SU-DHL-6 (cell line): ENCODE data around the gene KLLN.
"Not testable (repeated sequence)": the region's sequence is repeated elsewhere in the genome, so short reads cannot be mapped to it uniquely, and the experiment has no call there.

Source experiments
- H2AFZ ChIP-seq: fragments of 200-600 bp; sonication (generic); 2 replicates; pipeline ENCODE4 v1.6.1; 2014; ENCODE audit warnings: low read depth, mild to moderate bottlenecking, moderate library complexity, mixed read lengths, antibody characterized with exemption, low read length; ENCODE audit not compliant: severe bottlenecking
- H3F3A ChIP-seq: fragments of 200-600 bp; shearing (Covaris generic); 2 replicates; pipeline ENCODE4 v1.6.0; 2016; ENCODE audit warnings: antibody characterized with exemption, mild to moderate bottlenecking; ENCODE audit not compliant: insufficient read depth
- H3K27ac ChIP-seq: fragments of 200-600 bp; sonication (generic); 2 replicates; pipeline ENCODE4 v1.5.1; 2016; ENCODE audit warnings: low read depth, mild to moderate bottlenecking, low read length, moderate library complexity, mixed read lengths
- H3K27me3 ChIP-seq: fragments of 200-600 bp; sonication (generic), shearing (Covaris generic); 2 replicates; pipeline ENCODE4 v1.6.0; 2014; ENCODE audit warnings: mild to moderate bottlenecking, low read length
- H3K36me3 ChIP-seq: fragments of 200-600 bp; sonication (generic); 2 replicates; pipeline ENCODE4 v1.6.1; 2014; ENCODE audit warnings: mild to moderate bottlenecking, low read length, mixed read lengths
- H3K4me2 ChIP-seq: fragments of 300-600, 200-600 bp; shearing (Covaris generic), sonication (generic); 2 replicates; pipeline ENCODE4 v1.6.0; 2014; ENCODE audit warnings: low read length, low read depth, mild to moderate bottlenecking; ENCODE audit not compliant: poor library complexity, severe bottlenecking
- H3K4me3 ChIP-seq: fragments of 200-600 bp; sonication (generic); 2 replicates; pipeline ENCODE4 v1.5.1; 2014; ENCODE audit warnings: antibody characterized with exemption, low read length, mild to moderate bottlenecking, mixed read lengths; ENCODE audit not compliant: insufficient read depth, poor library complexity, severe bottlenecking
- H3K79me2 ChIP-seq: fragments of 200-600 bp; sonication (generic); 2 replicates; pipeline ENCODE4 v1.6.1; 2014; ENCODE audit warnings: mild to moderate bottlenecking, low read length, moderate library complexity; ENCODE audit not compliant: insufficient read depth
- H3K9ac ChIP-seq: fragments of 200-600 bp; sonication (generic); 2 replicates; pipeline ENCODE4 v1.7.0; 2014; ENCODE audit warnings: mild to moderate bottlenecking, low read length
- H3K9me2 ChIP-seq: fragments of 200-600 bp; sonication (generic); replicated peaks from 2 replicates; pipeline ENCODE4 v1.6.1; 2014; ENCODE audit warnings: low read length; ENCODE audit not compliant: insufficient read depth
- H3K9me3 ChIP-seq: fragments of 200-600 bp; sonication (generic); 2 replicates; pipeline ENCODE4 v1.6.1; 2014; ENCODE audit warnings: low read length, mixed read lengths; ENCODE audit not compliant: insufficient read depth
- H4K20me1 ChIP-seq: fragments of 200-600 bp; sonication (generic); 2 replicates; pipeline ENCODE4 v1.6.1; 2014; ENCODE audit warnings: low read depth, mild to moderate bottlenecking, antibody characterized with exemption, low read length, moderate library complexity, mixed read lengths
- CTCF ChIP-seq: fragments of 200-600 bp; sonication (generic); IDR thresholded peaks from one replicate; pipeline ENCODE4 v1.5.1; 2017; ENCODE audit warnings: antibody characterized with exemption, mild to moderate bottlenecking, low read length, moderate library complexity; ENCODE audit not compliant: insufficient read depth, poor library complexity, severe bottlenecking
- EZH2phosphoT487 ChIP-seq: fragments of 200-600 bp; sonication (generic), shearing (Covaris generic); conservative IDR thresholded peaks from 2 replicates; pipeline ENCODE4 v1.6.1; 2018; ENCODE audit warnings: mild to moderate bottlenecking, antibody characterized with exemption, low read length, moderate library complexity, mixed read lengths

KLLN gene

GRCh38 chr10:87829986-87830729, 33.2 kb downstream of the KLLN start:
- Histone ChIP-seq H2AFZ (no peak overlapping the region), H3K27ac (no peak overlapping the region), H3K4me2 (no peak overlapping the region), H3K9me3 (no peaks in the 10 kb centered on the region), H4K20me1 (no peaks in the 10 kb centered on the region), H3F3A (no peaks in the 10 kb centered on the region), H3K27me3 (no peaks in the 10 kb centered on the region), H3K9me2 (no peaks in the 10 kb centered on the region), H3K79me2 (no peaks in the 10 kb centered on the region), H3K36me3 (no peaks in the 10 kb centered on the region), H3K4me3 (no peak overlapping the region), H3K9ac (no peak overlapping the region)
- TF ChIP-seq CTCF (no peak), EZH2phosphoT487 (no peak)

GRCh38 chr10:87829051-87829450, 34.3 kb downstream of the KLLN start:
- not testable (repeated sequence) for H3F3A ChIP-seq

GRCh38 chr10:87827681-87828080, 35.7 kb downstream of the KLLN start:
- H3K79me2 ChIP-seq, result no peaks in the 10 kb centered on the region
- H3K4me3 ChIP-seq, result no peak overlapping the region
- H3K9ac ChIP-seq, result no peak overlapping the region
- no peaks in the 10 kb centered on the region for H3K9me3 ChIP-seq
- no peaks in the 10 kb centered on the region for H3K36me3 ChIP-seq
- H3K27me3 ChIP-seq, result no peaks in the 10 kb centered on the region
- H3K4me2 ChIP-seq, result no peak overlapping the region
- no peaks in the 10 kb centered on the region for H3K9me2 ChIP-seq
- no peak for TF ChIP-seq CTCF
- no peak for TF ChIP-seq EZH2phosphoT487
- H3F3A ChIP-seq, result no peaks in the 10 kb centered on the region
- no peak overlapping the region for H3K27ac ChIP-seq
- H2AFZ ChIP-seq, result no peak overlapping the region
- no peaks in the 10 kb centered on the region for H4K20me1 ChIP-seq

More at GRCh38 chr10:87829051-87829450, 34.3 kb downstream of the KLLN start:
- not testable (repeated sequence) for H2AFZ ChIP-seq, H3K9me2 ChIP-seq, H3K9ac ChIP-seq, H3K4me2 ChIP-seq, H4K20me1 ChIP-seq, H3K27me3 ChIP-seq, H3K9me3 ChIP-seq, H3K36me3 ChIP-seq, H3K79me2 ChIP-seq, H3K4me3 ChIP-seq, H3K27ac ChIP-seq

DNA sequence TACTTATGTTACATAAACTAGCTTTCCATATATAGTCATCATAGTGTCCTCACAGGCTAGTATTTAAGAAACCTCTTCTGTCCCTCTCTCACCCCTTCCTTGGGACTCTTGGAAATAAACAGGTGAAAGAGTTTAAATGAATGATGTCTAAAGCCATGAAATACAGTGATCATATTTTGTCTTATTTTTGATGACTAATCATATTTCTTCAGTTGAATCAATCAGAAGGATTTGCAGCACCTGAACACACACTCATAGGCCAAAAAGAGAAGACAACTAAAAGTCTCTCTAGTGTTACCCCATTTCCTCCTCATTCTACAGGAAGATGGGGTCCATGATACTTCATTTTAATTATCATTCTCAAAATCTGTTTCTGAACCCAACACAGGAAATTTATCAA, 36.7 kb downstream of the KLLN start:
- Histone ChIP-seq H3K27me3 (no peaks in the 10 kb centered on the region), H3K9me3 (no peaks in the 10 kb centered on the region), H3F3A (no peaks in the 10 kb centered on the region), H3K79me2 (no peaks in the 10 kb centered on the region), H4K20me1 (no peaks in the 10 kb centered on the region), H2AFZ (no peak overlapping the region), H3K9ac (no peak overlapping the region), H3K4me2 (no peak overlapping the region), H3K4me3 (no peak overlapping the region), H3K36me3 (no peaks in the 10 kb centered on the region), H3K27ac (no peak overlapping the region), H3K9me2 (no peaks in the 10 kb centered on the region)
- TF ChIP-seq EZH2phosphoT487 (no peak), CTCF (no peak)
